ENCODE measurements around the gene LTBR. TPM values are rescaled to one million over a fixed set of nuclear protein-coding genes. Genes with fewer than 3 reads are reported as not detected.

Gene LTBR
- total and polyA plus RNA-seq, 10 of the 15 experiments (the other 5 are each of a cell fraction or from before 2014, with no cell fraction given) = 0.24 to 0.44 TPM; not detected in 8

- ChIA-PET SMC1A (ENCODE audit: uncharacterized antibody, unreplicated experiment) (interaction anchor here (1.0 to 1.2 kb wide), 2 partner anchors 10 to 33 kb away, joined by 4 read pairs; no protein-coding TSS in a partner anchor), RAD21 (ENCODE audit: unreplicated experiment) (interaction anchor here (0.7 to 1.6 kb wide), 6 partner anchors 11 to 70 kb away, joined by 3 to 9 read pairs (median 3); no protein-coding TSS in a partner anchor), POLR2A (interaction anchor here (1.0 to 1.4 kb wide), 3 partner anchors 20 to 109 kb away, joined by 3 to 4 read pairs (median 3); no protein-coding TSS in a partner anchor), CTCF (interaction anchor here (0.9 to 2.9 kb wide), 6 partner anchors 11 to 175 kb away, joined by 3 to 11 read pairs (median 6); no protein-coding TSS in a partner anchor)
- H3K36me3 ChIP-seq (ENCODE audit: control insufficient read depth in 2 of 2, insufficient read depth in 2 of 2, low read length in 1 of 2) = no peaks in the 10 kb centered on the region
- no peak overlapping the region for H3K4me2 ChIP-seq (ENCODE audit: control insufficient read depth, insufficient read depth)
- in situ Hi-C loops (cut with MboI) (no loop called here), intact Hi-C loops (cut with micrococcal nuclease; ENCODE audit: unreplicated experiment) (no loop called here)
- H3K27ac ChIP-seq (ENCODE audit: control insufficient read depth, insufficient read depth) = no peak overlapping the region
- no peak for FAIRE-seq
- no peaks in the 10 kb centered on the region for H3K9me3 ChIP-seq (replicated peaks; ENCODE audit: control insufficient read depth, insufficient read depth, low read length)
- H3K4me1 ChIP-seq (ENCODE audit: control insufficient read depth, insufficient read depth, low read length) = no peaks in the 10 kb centered on the region; the same call in 1 of the 2 replicates
- no peak for ATAC-seq
- no peak overlapping the region for H3K9ac ChIP-seq (ENCODE audit: control insufficient read depth, insufficient read depth, low read length)
- H4K20me1 ChIP-seq (ENCODE audit: control insufficient read depth, insufficient read depth) = no peaks in the 10 kb centered on the region
- no peaks in the 10 kb centered on the region for H3K79me2 ChIP-seq (ENCODE audit: control insufficient read depth, insufficient read depth, low read length)
- H3K27me3 ChIP-seq (replicated peaks in 1 of 2; ENCODE audit: control insufficient read depth in 2 of 2, insufficient read depth in 2 of 2, low read length in 1 of 2) = no peaks in the 10 kb centered on the region; a peak in 1 of 4 replicates
- no TSS peak for BruUV-seq (replicated peaks)
- no peak for DNase-seq (ENCODE audit: low read depth, low spot score)
- WGBS (ENCODE audit: insufficient coverage, insufficient replicate concordance, low lambda C conversion rate, missing lambda C conversion rate) = 46% methylated on average over 5 of the region's 5 CpGs
- H2AFZ ChIP-seq (ENCODE audit: control insufficient read depth, low read depth, low read length) = no peak overlapping the region
- no peak overlapping the region for H3K4me3 ChIP-seq
- TF ChIP-seq ZNF24 (IDR thresholded peaks at IDR 0.05) = peak; percentile 87
- TF ChIP-seq BMI1 (IDR thresholded peaks at IDR 0.05; ENCODE audit: borderline replicate concordance) = no peak
- no peak for TF ChIP-seq RELB (IDR thresholded peaks at IDR 0.05; ENCODE audit: low read depth)
- TF ChIP-seq NR2C2 (IDR thresholded peaks at IDR 0.05; ENCODE audit: borderline replicate concordance, control insufficient read depth, insufficient read length, low read depth) = no peak
Measured at GRCh38 chr12:6356374-6356820, 27.6 kb upstream of the LTBR start.

- no peaks in the 10 kb centered on the region; the same call in 1 of the 2 replicates for H3K4me1 ChIP-seq (ENCODE audit: control insufficient read depth, insufficient read depth, low read length)
- no peaks in the 10 kb centered on the region for H3K36me3 ChIP-seq (ENCODE audit: control insufficient read depth in 2 of 2, insufficient read depth in 2 of 2, low read length in 1 of 2)
- no peaks in the 10 kb centered on the region for H4K20me1 ChIP-seq (ENCODE audit: control insufficient read depth, insufficient read depth)
- intact Hi-C loops (cut with micrococcal nuclease; ENCODE audit: unreplicated experiment) = no loop called here
- no peaks in the 10 kb centered on the region; a peak in 1 of 4 replicates for H3K27me3 ChIP-seq (replicated peaks in 1 of 2; ENCODE audit: control insufficient read depth in 2 of 2, insufficient read depth in 2 of 2, low read length in 1 of 2)
- DNase-seq (ENCODE audit: low read depth, low spot score) (no peak), ATAC-seq (no peak), FAIRE-seq (no peak)
- ChIA-PET CTCF (no interaction called here), RAD21 (ENCODE audit: unreplicated experiment) (interaction anchor here (0.7 kb wide), 1 partner anchor 109 kb away, joined by 3 read pairs; no protein-coding TSS in a partner anchor), POLR2A (interaction anchor here (0.6 to 0.7 kb wide), 2 partner anchors 18 to 196 kb away, joined by 3 to 4 read pairs; no protein-coding TSS in a partner anchor), SMC1A (ENCODE audit: uncharacterized antibody, unreplicated experiment) (interaction anchor here (1.2 to 3.2 kb wide), 5 partner anchors 8 to 29 kb away, joined by 3 to 13 read pairs (median 3); no protein-coding TSS in a partner anchor)
- no peak overlapping the region for H3K4me2 ChIP-seq (ENCODE audit: control insufficient read depth, insufficient read depth)
- H3K9ac ChIP-seq (ENCODE audit: control insufficient read depth, insufficient read depth, low read length) = no peak overlapping the region
- no peak overlapping the region for H3K27ac ChIP-seq (ENCODE audit: control insufficient read depth, insufficient read depth)
- H3K4me3 ChIP-seq = no peak overlapping the region
- H2AFZ ChIP-seq (ENCODE audit: control insufficient read depth, low read depth, low read length) = no peak overlapping the region
- BruUV-seq (replicated peaks) = no TSS peak
- H3K9me3 ChIP-seq (replicated peaks; ENCODE audit: control insufficient read depth, insufficient read depth, low read length) = no peaks in the 10 kb centered on the region
- WGBS (ENCODE audit: insufficient coverage, insufficient replicate concordance, low lambda C conversion rate, missing lambda C conversion rate) = 0% methylated on average over 1 of the region's 1 CpG
- in situ Hi-C loops (cut with MboI) = no loop called here
- no peaks in the 10 kb centered on the region for H3K79me2 ChIP-seq (ENCODE audit: control insufficient read depth, insufficient read depth, low read length)
- TF ChIP-seq ZNF207 (IDR thresholded peaks at IDR 0.05; ENCODE audit: borderline replicate concordance) (no peak), POLR2AphosphoS2 (IDR thresholded peaks at IDR 0.05; ENCODE audit: low read depth, low read length) (no peak), SREBF1 (IDR thresholded peaks at IDR 0.05; ENCODE audit: low read length) (no peak), TBL1XR1 (IDR thresholded peaks at IDR 0.05; ENCODE audit: low read depth, low read length) (no peak), NFYB (IDR thresholded peaks at IDR 0.05; ENCODE audit: insufficient read depth, low read depth, low read length) (no peak), ZSCAN29 (IDR thresholded peaks at IDR 0.05) (no peak), SPI1 (IDR thresholded peaks at IDR 0.05; ENCODE audit: borderline replicate concordance, insufficient read depth, low read depth, low read length) (no peak), EP300 (IDR thresholded peaks at IDR 0.05; ENCODE audit: borderline replicate concordance in 1 of 2, control insufficient read depth in 1 of 2, low read depth in 2 of 2, low read length in 2 of 2) (no peak), NKRF (conservative IDR thresholded peaks at IDR 0.05) (no peak)
Measured at GRCh38 chr12:6358881-6359280, 25.1 kb upstream of the LTBR start.

Data from GM12878 (cell line).